Testis (tissue), 2 donors: ENCODE data around the gene AP5S1.

ENCODE experiments used
- CTCF ChIP-seq, 3 experiments: fragments of 450-650 bp in 2 of 3; fragments of 200-600 bp in 1 of 3; sonication (generic) in 1 of 3; IDR thresholded peaks; one replicate each; pipeline ENCODE4 v1.5.1; 2016 to 2019; ENCODE audit warnings: antibody characterized with exemption in 3 of 3, mild to moderate bottlenecking in 2 of 3, moderate library complexity in 1 of 3
- POLR2A ChIP-seq: fragments of 450-650 bp; IDR thresholded peaks from one replicate; pipeline ENCODE4 v1.6.1; 2017; ENCODE audit warnings: antibody characterized with exemption, mild to moderate bottlenecking, moderate library complexity

GRCh38 chr20:3786126-3786484 lies 34.2 kb upstream of the AP5S1 start:
- no peak for TF ChIP-seq POLR2A
- no peak for TF ChIP-seq CTCF (IDR thresholded peaks at IDR 0.05)
